MCF 10A (cell line): Measurements from ENCODE around the gene ANKRD6. TPM values are rescaled to one million over a fixed set of nuclear protein-coding genes. Genes with fewer than 3 reads are reported as not detected.

Experiments used
- BruUV-seq: library from RNA; stranded (reverse); fragments of 400-500 nt; replicated peaks from 2 replicates; lab custom pipeline; 2021; lab: Mats Ljungman, UMichigan
- CTCF ChIA-PET: fragments of 300-600 bp; sonication (Branson Sonifier 250); formaldehyde crosslinking; extraction: SDS; loops from one replicate; lab custom pipeline; 2021; ENCODE audit warnings: antibody characterized with exemption, inconsistent platforms; lab: Yijun Ruan, JAX
- POLR2A ChIA-PET: fragments of 300-600, 350-650 bp; sonication (Branson Sonifier 250); formaldehyde crosslinking; extraction: SDS; loops from one replicate; lab custom pipeline; 2020; ENCODE audit warnings: antibody characterized with exemption, inconsistent platforms; lab: Yijun Ruan, JAX
- DNase-seq: peaks from one replicate; pipeline ENCODE4 v3.0.0-alpha.2; 2018; ENCODE audit not compliant: unreplicated experiment
- H3K27ac Mint-ChIP-seq: one replicate; pipeline ENCODE4 v1.8.0; 2022; ENCODE audit warnings: mild to moderate bottlenecking, low read depth, mixed read lengths; ENCODE audit not compliant: unreplicated experiment
- H3K27me3 Mint-ChIP-seq: one replicate; pipeline ENCODE4 v1.8.0; 2022; ENCODE audit warnings: mixed read lengths; ENCODE audit not compliant: insufficient read depth, unreplicated experiment
- H3K36me3 Mint-ChIP-seq: one replicate; pipeline ENCODE4 v1.8.0; 2022; ENCODE audit warnings: mild to moderate bottlenecking, moderate library complexity, mixed read lengths; ENCODE audit not compliant: insufficient read depth, unreplicated experiment
- H3K4me1 Mint-ChIP-seq: one replicate; pipeline ENCODE4 v1.8.0; 2022; ENCODE audit warnings: mixed read lengths; ENCODE audit not compliant: insufficient read depth, unreplicated experiment
- H3K4me3 Mint-ChIP-seq: one replicate; pipeline ENCODE4 v1.8.0; 2022; ENCODE audit warnings: mild to moderate bottlenecking, moderate library complexity, mixed read lengths; ENCODE audit not compliant: unreplicated experiment
- H3K9me3 Mint-ChIP-seq: one replicate; pipeline ENCODE4 v1.8.0; 2022; ENCODE audit warnings: mixed read lengths; ENCODE audit not compliant: unreplicated experiment
- intact Hi-C: fragments of 100-400 bp; cut with micrococcal nuclease; formaldehyde crosslinking; loops from 2 replicates; pipeline ENCODE4 v1.14.1; 2022
- total RNA-seq: library from RNA; stranded (reverse); gene quantifications from 2 replicates; pipeline ENCODE4 v1.2.3, GENCODE V29; 2022
- TF ChIP-seq, protein P1 (sequence below): fragments of 200-600 bp; IDR thresholded peaks from one replicate; pipeline ENCODE4 v1.8.0; 2022; ENCODE audit warnings: antibody characterized with exemption, mild to moderate bottlenecking; ENCODE audit not compliant: unreplicated experiment

The ANKRD6 gene
- total RNA-seq, 1 experiment from 2014 or later = 2.1 TPM

DNA sequence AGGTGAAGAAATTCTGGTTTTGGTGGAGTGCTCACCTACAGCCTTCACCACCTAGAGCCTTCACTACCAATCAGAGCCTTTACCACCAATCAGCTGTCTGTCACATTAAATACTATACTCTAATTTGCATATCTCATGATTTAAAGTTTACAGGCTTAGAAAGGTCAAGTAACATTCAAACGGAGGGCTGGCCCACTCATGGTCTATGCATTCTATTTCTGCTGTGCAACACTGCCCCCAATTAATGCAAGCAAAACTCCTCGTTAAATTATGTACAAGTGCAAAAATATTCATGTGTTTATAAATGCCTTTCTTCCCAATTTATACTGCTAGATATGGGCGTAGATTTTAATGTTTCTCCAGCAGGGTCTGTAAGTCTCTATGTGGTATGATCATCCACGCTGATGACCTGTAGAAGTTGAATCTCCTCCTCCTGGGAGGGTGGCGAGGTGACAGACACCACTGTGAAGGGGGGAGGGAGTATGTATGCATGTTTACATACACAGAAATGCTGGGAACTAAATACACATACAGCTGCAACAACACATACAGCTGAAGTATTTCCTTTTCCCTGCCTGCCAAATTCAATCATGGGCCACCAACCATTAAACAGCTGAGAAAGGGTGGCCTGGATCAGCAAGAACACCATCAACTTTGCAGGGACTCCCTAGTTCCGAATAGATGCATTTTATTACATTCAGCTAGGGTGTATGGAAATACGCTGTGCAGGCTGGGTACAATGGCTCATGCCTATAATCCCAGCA, 34.0 kb upstream of the ANKRD6 start:
- Mint-ChIP-seq H3K4me3 (no peak overlapping the region), H3K27ac (no peak overlapping the region), H3K36me3 (no peaks in the 10 kb centered on the region), H3K9me3 (peaks cover 1% of the 10 kb centered on the region), H3K4me1 (no peaks in the 10 kb centered on the region), H3K27me3 (peaks cover 17% of the 10 kb centered on the region)
- DNase-seq = no peak
- intact Hi-C loops = no loop called here
- ChIA-PET POLR2A (no interaction called here), CTCF (interaction anchor here (0.7 to 1.8 kb wide), 3 partner anchors 27 to 212 kb away, joined by 3 to 7 read pairs (median 3); no protein-coding TSS in a partner anchor)
- BruUV-seq = no TSS peak
- TF ChIP-seq, protein P1, sequence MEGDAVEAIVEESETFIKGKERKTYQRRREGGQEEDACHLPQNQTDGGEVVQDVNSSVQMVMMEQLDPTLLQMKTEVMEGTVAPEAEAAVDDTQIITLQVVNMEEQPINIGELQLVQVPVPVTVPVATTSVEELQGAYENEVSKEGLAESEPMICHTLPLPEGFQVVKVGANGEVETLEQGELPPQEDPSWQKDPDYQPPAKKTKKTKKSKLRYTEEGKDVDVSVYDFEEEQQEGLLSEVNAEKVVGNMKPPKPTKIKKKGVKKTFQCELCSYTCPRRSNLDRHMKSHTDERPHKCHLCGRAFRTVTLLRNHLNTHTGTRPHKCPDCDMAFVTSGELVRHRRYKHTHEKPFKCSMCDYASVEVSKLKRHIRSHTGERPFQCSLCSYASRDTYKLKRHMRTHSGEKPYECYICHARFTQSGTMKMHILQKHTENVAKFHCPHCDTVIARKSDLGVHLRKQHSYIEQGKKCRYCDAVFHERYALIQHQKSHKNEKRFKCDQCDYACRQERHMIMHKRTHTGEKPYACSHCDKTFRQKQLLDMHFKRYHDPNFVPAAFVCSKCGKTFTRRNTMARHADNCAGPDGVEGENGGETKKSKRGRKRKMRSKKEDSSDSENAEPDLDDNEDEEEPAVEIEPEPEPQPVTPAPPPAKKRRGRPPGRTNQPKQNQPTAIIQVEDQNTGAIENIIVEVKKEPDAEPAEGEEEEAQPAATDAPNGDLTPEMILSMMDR = no peak

GRCh38 chr6:89400050-89400449, 32.9 kb upstream of the ANKRD6 start:
- ChIA-PET CTCF (interaction anchor here (0.6 to 1.8 kb wide), 2 partner anchors 28 to 240 kb away, joined by 4 to 7 read pairs; no protein-coding TSS in a partner anchor), POLR2A (no interaction called here)
- no peaks in the 10 kb centered on the region for H3K9me3 Mint-ChIP-seq
- TF ChIP-seq, protein P1 = no peak
- H3K27ac Mint-ChIP-seq = no peak overlapping the region
- H3K36me3 Mint-ChIP-seq = no peaks in the 10 kb centered on the region
- DNase-seq = no peak
- peaks cover 12% of the 10 kb centered on the region for H3K27me3 Mint-ChIP-seq
- intact Hi-C loops = no loop called here
- H3K4me3 Mint-ChIP-seq = no peak overlapping the region
- H3K4me1 Mint-ChIP-seq = no peaks in the 10 kb centered on the region
- no TSS peak for BruUV-seq

DNA sequence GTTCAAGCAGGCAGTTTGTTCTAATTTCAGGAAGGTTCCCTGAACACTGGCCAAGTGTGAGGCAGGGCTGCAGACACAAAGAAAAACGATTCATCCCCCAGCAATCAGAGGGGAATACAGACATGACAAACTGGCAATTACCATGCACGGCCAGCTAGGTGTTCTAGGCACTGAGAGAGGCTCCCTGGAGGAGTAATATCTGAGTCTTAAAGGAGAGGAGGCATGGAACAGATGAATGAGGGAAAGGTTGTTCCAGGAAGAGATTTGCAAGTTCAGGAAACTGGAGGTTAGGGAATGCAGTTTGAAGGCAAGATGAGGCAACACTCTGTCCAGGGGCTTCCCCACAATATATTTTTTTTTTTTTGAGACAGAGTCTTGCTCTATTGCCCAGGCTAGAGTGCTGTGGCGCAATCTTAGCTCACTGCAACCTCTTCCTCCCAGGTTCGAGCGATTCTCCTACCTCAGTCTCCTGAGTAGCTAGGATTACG, 32.0 kb upstream of the ANKRD6 start:
- CTCF ChIA-PET = interaction anchor here (0.6 to 0.7 kb wide), 2 partner anchors 18 to 504 kb away, joined by 3 to 4 read pairs; no protein-coding TSS in a partner anchor
- Mint-ChIP-seq H3K36me3 (no peaks in the 10 kb centered on the region), H3K9me3 (no peaks in the 10 kb centered on the region), H3K4me1 (no peaks in the 10 kb centered on the region), H3K27ac (no peak overlapping the region), H3K27me3 (peaks cover 15% of the 10 kb centered on the region), H3K4me3 (no peak overlapping the region)
- no peak for DNase-seq
- intact Hi-C loops = no loop called here
- POLR2A ChIA-PET = no interaction called here
- no TSS peak for BruUV-seq
- TF ChIP-seq, protein P1 = no peak

DNA sequence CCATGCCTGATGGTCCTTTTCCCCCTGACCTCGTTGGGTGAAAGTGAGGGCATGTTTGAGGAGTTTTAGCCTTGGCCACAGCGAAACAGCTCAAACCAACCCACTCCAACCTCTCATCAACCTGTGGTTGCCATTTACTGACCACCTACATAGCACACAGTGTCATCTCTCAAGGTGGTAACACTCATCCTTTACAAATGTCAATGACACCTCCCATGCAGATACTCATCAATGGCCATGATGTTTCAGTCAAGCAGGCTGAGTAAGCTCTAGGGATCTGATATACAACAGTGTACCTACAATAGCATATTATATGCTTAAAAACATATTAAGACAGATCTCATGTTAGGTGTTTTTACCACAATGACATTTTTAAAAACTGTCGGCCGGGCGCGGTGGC, 30.2 kb upstream of the ANKRD6 start:
- ChIA-PET CTCF (interaction anchor here (0.7 to 1.5 kb wide), 4 partner anchors 29 to 34 kb away, joined by 5 to 10 read pairs (median 6); no protein-coding TSS in a partner anchor), POLR2A (no interaction called here)
- H3K27me3 Mint-ChIP-seq = peaks cover 33% of the 10 kb centered on the region
- H3K27ac Mint-ChIP-seq = no peak overlapping the region
- BruUV-seq = no TSS peak
- intact Hi-C loops = no loop called here
- no peak for DNase-seq
- no peaks in the 10 kb centered on the region for H3K4me1 Mint-ChIP-seq
- TF ChIP-seq, protein P1 = no peak
- H3K4me3 Mint-ChIP-seq = no peak overlapping the region
- H3K9me3 Mint-ChIP-seq = no peaks in the 10 kb centered on the region
- no peaks in the 10 kb centered on the region for H3K36me3 Mint-ChIP-seq
